K562 (cell line): ENCODE results near the gene SAPCD1. TPM values are rescaled to one million over a fixed set of nuclear protein-coding genes. Genes with fewer than 3 reads are reported as not detected.
A peak's percentile ranks its signal among the peaks of the same experiment; 100 is the strongest.

ENCODE experiments used
- DACH1 ChIP-seq: fragments of 450-650 bp; IDR thresholded peaks from 2 replicates; pipeline ENCODE4 v1.6.1; 2018; ENCODE audit not compliant: partially characterized antibody
- DMBX1 ChIP-seq: fragments of 250-450 bp; sonication (Bioruptor Pico); IDR thresholded peaks from 2 replicates; pipeline ENCODE4 v1.8.0; 2022; ENCODE audit warnings: inconsistent platforms, mild to moderate bottlenecking, moderate library complexity, borderline replicate concordance
- FOXA3 ChIP-seq, 2 experiments: fragments of 450-650 bp in 1 of 2; sonication (generic) in 1 of 2; formaldehyde crosslinking; IDR thresholded peaks in 1 of 2; conservative IDR thresholded peaks in 1 of 2; 2 replicates each; pipeline versions ENCODE4 v1.4.0 to v1.8.0; 2020 to 2022; ENCODE audit warnings: mild to moderate bottlenecking in 2 of 2, missing genetic modification reagents in 1 of 2
- HNRNPLL ChIP-seq: fragments of 200-400 bp; formaldehyde crosslinking; IDR thresholded peaks from 2 replicates; pipeline ENCODE4 v1.6.1; 2017; ENCODE audit warnings: low read length, low read depth, mild to moderate bottlenecking; ENCODE audit not compliant: poor library complexity, severe bottlenecking
- KDM2B ChIP-seq: fragments of 250-450 bp; sonication (Bioruptor Pico); IDR thresholded peaks from 2 replicates; pipeline ENCODE4 v1.8.0; 2021; ENCODE audit warnings: mild to moderate bottlenecking, moderate library complexity
- RBFOX2 ChIP-seq: fragments of 200-400 bp; formaldehyde crosslinking; IDR thresholded peaks from 2 replicates; pipeline ENCODE4 v1.6.1; 2017; ENCODE audit warnings: low read depth, mild to moderate bottlenecking, low read length, moderate library complexity
- ZBTB43 ChIP-seq: sonication (generic); formaldehyde crosslinking; IDR thresholded peaks from 2 replicates; pipeline ENCODE4 v1.8.0; 2023; ENCODE audit warnings: mild to moderate bottlenecking, missing genetic modification reagents
- ZNF232 ChIP-seq: sonication (generic); formaldehyde crosslinking; IDR thresholded peaks from 2 replicates; pipeline ENCODE4 v1.8.0; 2022; ENCODE audit warnings: mild to moderate bottlenecking, missing genetic modification reagents
- ZNF57 ChIP-seq: fragments of 450-650 bp; formaldehyde crosslinking; IDR thresholded peaks from 2 replicates; pipeline ENCODE4 v1.4.0; 2020; ENCODE audit warnings: mild to moderate bottlenecking, moderate library complexity
- polyA plus RNA-seq, 8 experiments: library from polyadenylated mRNA; depleted of rRNA in 4 of 8; stranded (reverse) in 5 of 8; unstranded in 3 of 8; fragments of >200 nt; fragmentation: Nextera tagmentation in 2 of 8; fragmentation: Illumina TruSeq in 1 of 8; extraction: Ambion mirVana in 2 of 8; extraction: Trizol in 1 of 8; gene quantifications; 2 replicates each; pipeline versions ENCODE4 v1.2.1 to v1.2.3, GENCODE V29; 2011 to 2014; ENCODE audit warnings: inconsistent platforms in 1 of 8, missing spikeins in 1 of 8
- total RNA-seq, 7 experiments: library from RNA; depleted of rRNA in 6 of 7; stranded (reverse); fragments of >200 nt in 6 of 7; fragmentation: Illumina TruSeq in 2 of 7; extraction: Trizol in 2 of 7; gene quantifications; 2 replicates each; pipeline versions ENCODE4 v1.2.1 to v1.2.3, GENCODE V29; 2011 to 2021; ENCODE audit warnings: low replicate concordance in 1 of 7
- TF ChIP-seq, protein P1 (sequence below), 2 experiments: fragments of 450-650 bp in 1 of 2; sonication (generic) in 1 of 2; formaldehyde crosslinking; conservative IDR thresholded peaks; 2 replicates each; pipeline versions ENCODE4 v1.4.0 to v1.8.1; 2020 to 2022; ENCODE audit warnings: mild to moderate bottlenecking in 1 of 2, missing genetic modification reagents in 1 of 2
- TF ChIP-seq, protein P2 (sequence below): fragments of 450-650 bp; formaldehyde crosslinking; IDR thresholded peaks from 2 replicates; pipeline ENCODE4 v1.4.0; 2020; ENCODE audit warnings: mild to moderate bottlenecking, moderate library complexity
- TF ChIP-seq, protein P3 (sequence below): fragments of 450-650 bp; formaldehyde crosslinking; IDR thresholded peaks from 2 replicates; pipeline ENCODE4 v1.4.0; 2022; ENCODE audit warnings: mild to moderate bottlenecking, moderate library complexity
- TF ChIP-seq, protein P4 (sequence below): sonication (generic); formaldehyde crosslinking; IDR thresholded peaks from 2 replicates; pipeline ENCODE4 v1.8.1; 2023; ENCODE audit warnings: mild to moderate bottlenecking, missing genetic modification reagents
- TF ChIP-seq, protein P5 (sequence below): sonication (generic); formaldehyde crosslinking; IDR thresholded peaks from 2 replicates; pipeline ENCODE4 v1.8.0; 2022; ENCODE audit warnings: mild to moderate bottlenecking, missing genetic modification reagents

The SAPCD1 gene
- total and polyA plus RNA-seq, 9 of the 15 experiments (the other 6 are each of a cell fraction or from before 2014, with no cell fraction given), result 2.6 to 30.2 (median 7.4) TPM

- TF ChIP-seq ZNF232 (CRISPR knock-in tag) (0 out of 2 replicates have a peak, but pooled peaks have one; percentile 10), DMBX1 (CRISPR knock-in tag) (0 out of 2 replicates have a peak, but pooled peaks have one; percentile 41), KDM2B (CRISPR knock-in tag) (no peak), RBFOX2 (0 out of 2 replicates have a peak, but pooled peaks have one; percentile 5), FOXA3 (CRISPR knock-in tag; conservative IDR thresholded peaks at IDR 0.05 in 1 of 2, IDR thresholded peaks at IDR 0.05 in 1 of 2) (peak in 1 of 2 experiments; percentile 75; a peak in 1 of 4 replicates), DACH1 (no peak), ZBTB43 (CRISPR knock-in tag) (no peak), HNRNPLL (peak; percentile 85), ZNF57 (0 out of 2 replicates have a peak, but pooled peaks have one; percentile 52)
- TF ChIP-seq, protein P1, sequence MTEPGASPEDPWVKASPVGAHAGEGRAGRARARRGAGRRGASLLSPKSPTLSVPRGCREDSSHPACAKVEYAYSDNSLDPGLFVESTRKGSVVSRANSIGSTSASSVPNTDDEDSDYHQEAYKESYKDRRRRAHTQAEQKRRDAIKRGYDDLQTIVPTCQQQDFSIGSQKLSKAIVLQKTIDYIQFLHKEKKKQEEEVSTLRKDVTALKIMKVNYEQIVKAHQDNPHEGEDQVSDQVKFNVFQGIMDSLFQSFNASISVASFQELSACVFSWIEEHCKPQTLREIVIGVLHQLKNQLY (CRISPR knock-in tag; conservative IDR thresholded peaks at IDR 0.05), result no peak
- TF ChIP-seq, protein P2, sequence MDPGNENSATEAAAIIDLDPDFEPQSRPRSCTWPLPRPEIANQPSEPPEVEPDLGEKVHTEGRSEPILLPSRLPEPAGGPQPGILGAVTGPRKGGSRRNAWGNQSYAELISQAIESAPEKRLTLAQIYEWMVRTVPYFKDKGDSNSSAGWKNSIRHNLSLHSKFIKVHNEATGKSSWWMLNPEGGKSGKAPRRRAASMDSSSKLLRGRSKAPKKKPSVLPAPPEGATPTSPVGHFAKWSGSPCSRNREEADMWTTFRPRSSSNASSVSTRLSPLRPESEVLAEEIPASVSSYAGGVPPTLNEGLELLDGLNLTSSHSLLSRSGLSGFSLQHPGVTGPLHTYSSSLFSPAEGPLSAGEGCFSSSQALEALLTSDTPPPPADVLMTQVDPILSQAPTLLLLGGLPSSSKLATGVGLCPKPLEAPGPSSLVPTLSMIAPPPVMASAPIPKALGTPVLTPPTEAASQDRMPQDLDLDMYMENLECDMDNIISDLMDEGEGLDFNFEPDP (CRISPR knock-in tag), result peak; percentile 66; the same call in 1 of the 2 replicates
- TF ChIP-seq, protein P3, sequence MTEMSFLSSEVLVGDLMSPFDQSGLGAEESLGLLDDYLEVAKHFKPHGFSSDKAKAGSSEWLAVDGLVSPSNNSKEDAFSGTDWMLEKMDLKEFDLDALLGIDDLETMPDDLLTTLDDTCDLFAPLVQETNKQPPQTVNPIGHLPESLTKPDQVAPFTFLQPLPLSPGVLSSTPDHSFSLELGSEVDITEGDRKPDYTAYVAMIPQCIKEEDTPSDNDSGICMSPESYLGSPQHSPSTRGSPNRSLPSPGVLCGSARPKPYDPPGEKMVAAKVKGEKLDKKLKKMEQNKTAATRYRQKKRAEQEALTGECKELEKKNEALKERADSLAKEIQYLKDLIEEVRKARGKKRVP (CRISPR knock-in tag), result peak; percentile 50; the same call in 1 of the 2 replicates
- TF ChIP-seq, protein P4, sequence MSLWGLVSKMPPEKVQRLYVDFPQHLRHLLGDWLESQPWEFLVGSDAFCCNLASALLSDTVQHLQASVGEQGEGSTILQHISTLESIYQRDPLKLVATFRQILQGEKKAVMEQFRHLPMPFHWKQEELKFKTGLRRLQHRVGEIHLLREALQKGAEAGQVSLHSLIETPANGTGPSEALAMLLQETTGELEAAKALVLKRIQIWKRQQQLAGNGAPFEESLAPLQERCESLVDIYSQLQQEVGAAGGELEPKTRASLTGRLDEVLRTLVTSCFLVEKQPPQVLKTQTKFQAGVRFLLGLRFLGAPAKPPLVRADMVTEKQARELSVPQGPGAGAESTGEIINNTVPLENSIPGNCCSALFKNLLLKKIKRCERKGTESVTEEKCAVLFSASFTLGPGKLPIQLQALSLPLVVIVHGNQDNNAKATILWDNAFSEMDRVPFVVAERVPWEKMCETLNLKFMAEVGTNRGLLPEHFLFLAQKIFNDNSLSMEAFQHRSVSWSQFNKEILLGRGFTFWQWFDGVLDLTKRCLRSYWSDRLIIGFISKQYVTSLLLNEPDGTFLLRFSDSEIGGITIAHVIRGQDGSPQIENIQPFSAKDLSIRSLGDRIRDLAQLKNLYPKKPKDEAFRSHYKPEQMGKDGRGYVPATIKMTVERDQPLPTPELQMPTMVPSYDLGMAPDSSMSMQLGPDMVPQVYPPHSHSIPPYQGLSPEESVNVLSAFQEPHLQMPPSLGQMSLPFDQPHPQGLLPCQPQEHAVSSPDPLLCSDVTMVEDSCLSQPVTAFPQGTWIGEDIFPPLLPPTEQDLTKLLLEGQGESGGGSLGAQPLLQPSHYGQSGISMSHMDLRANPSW (CRISPR knock-in tag), result no peak
- TF ChIP-seq, protein P5, sequence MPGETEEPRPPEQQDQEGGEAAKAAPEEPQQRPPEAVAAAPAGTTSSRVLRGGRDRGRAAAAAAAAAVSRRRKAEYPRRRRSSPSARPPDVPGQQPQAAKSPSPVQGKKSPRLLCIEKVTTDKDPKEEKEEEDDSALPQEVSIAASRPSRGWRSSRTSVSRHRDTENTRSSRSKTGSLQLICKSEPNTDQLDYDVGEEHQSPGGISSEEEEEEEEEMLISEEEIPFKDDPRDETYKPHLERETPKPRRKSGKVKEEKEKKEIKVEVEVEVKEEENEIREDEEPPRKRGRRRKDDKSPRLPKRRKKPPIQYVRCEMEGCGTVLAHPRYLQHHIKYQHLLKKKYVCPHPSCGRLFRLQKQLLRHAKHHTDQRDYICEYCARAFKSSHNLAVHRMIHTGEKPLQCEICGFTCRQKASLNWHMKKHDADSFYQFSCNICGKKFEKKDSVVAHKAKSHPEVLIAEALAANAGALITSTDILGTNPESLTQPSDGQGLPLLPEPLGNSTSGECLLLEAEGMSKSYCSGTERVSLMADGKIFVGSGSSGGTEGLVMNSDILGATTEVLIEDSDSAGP (CRISPR knock-in tag), result no peak
Observed at GRCh38 chr6:31750411-31751022, 11.9 kb upstream of the SAPCD1 start (continued).
